GM12891 (cell line): ENCODE measurements around the gene STARD5.

Experiments used
- DNase-seq: peaks from one replicate; pipeline ENCODE4 v3.0.0; 2011; ENCODE audit warnings: low spot score; ENCODE audit not compliant: insufficient read length
- FAIRE-seq: peaks from 2 replicates; lab custom pipeline; 2011; peaks lifted over from hg19 to GRCh38; lab: Jason Lieb, UNC
- PAX5 ChIP-seq: IDR thresholded peaks from 2 replicates; pipeline ENCODE4 v1.6.1; 2011; ENCODE audit warnings: low read length, moderate library complexity, mild to moderate bottlenecking; ENCODE audit not compliant: insufficient read depth, severe bottlenecking
- POLR2A ChIP-seq: IDR thresholded peaks from 2 replicates; pipeline ENCODE4 v1.6.1; 2011; ENCODE audit warnings: low read depth, low read length, control low read depth
- POLR2AphosphoS5 ChIP-seq: IDR thresholded peaks from 2 replicates; pipeline ENCODE4 v1.6.1; 2011; ENCODE audit warnings: low read depth, low read length, control low read depth
- POU2F2 ChIP-seq: IDR thresholded peaks from 2 replicates; pipeline ENCODE4 v1.6.1; 2011; ENCODE audit warnings: low read depth, mild to moderate bottlenecking, control low read depth, low read length, moderate library complexity
- SPI1 ChIP-seq: IDR thresholded peaks from 2 replicates; pipeline ENCODE4 v1.6.1; 2011; ENCODE audit warnings: low read depth, low read length, control low read depth
- TAF1 ChIP-seq: IDR thresholded peaks from 2 replicates; pipeline ENCODE4 v1.6.1; 2011; ENCODE audit warnings: low read depth, low read length, control low read depth

STARD5 gene

DNA sequence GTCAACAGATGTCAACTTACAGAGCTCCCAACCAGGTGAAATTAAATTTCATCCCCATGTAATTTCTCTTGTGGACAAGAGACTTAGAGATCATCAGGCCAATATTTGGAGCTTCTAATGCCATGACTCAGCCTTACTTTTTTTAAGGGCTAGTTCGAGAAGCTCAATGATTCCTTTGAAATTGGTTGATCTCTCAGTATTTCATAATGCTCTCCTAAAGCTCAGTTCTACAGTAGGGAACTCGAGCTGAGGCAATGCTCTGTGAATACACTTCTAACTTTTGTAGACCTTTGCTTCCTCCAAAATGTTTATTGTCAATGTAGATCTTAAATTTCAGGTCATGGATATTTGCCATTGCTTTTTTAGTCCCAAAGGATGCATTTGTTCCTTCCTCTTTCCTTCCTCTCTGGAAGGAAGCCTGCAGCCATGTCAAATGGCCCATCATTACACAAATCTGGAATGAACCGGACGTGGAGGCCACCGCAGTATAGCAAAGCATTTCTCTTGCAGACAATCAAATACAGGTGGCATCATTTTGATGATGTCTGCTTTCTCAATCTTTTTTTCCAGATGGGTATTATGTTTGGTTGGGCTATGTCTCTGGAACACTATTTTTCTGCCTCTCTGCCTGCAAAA, 28.3 kb downstream of the STARD5 start:
- DNase-seq (no peak), FAIRE-seq (peak; percentile 76)

DNA sequence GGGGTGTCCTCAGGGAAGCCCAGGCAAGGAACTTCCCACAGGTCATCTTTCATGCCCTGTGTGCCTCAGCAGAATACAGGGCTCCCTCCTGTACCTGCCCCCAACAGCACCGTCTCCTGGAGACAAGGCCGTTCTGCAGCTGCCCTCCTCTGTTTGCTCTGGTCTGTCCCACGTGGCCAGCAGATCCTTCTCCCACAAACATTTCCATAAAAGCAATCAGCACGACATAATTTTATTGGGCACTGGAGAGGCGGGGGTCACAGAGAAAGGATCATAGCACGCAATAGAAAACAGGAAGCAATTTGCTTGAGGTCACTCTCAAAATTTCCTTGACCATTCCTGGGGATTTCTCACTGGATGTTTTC, 29.4 kb downstream of the STARD5 start:
- TF ChIP-seq PAX5, result no peak
- no peak for TF ChIP-seq POU2F2
- no peak; the same call in 1 of the 2 replicates for TF ChIP-seq POLR2AphosphoS5
- no peak for TF ChIP-seq TAF1
- no peak for TF ChIP-seq SPI1
- no peak for TF ChIP-seq POLR2A
- no peak for FAIRE-seq
- no peak for DNase-seq

More for the DNA sequence above, 28.3 kb downstream of the STARD5 start:
- no peak for TF ChIP-seq POU2F2
- no peak for TF ChIP-seq POLR2A
- TF ChIP-seq SPI1, result no peak
- TF ChIP-seq PAX5, result no peak
- TF ChIP-seq POLR2AphosphoS5, result no peak
- TF ChIP-seq TAF1, result no peak

DNA sequence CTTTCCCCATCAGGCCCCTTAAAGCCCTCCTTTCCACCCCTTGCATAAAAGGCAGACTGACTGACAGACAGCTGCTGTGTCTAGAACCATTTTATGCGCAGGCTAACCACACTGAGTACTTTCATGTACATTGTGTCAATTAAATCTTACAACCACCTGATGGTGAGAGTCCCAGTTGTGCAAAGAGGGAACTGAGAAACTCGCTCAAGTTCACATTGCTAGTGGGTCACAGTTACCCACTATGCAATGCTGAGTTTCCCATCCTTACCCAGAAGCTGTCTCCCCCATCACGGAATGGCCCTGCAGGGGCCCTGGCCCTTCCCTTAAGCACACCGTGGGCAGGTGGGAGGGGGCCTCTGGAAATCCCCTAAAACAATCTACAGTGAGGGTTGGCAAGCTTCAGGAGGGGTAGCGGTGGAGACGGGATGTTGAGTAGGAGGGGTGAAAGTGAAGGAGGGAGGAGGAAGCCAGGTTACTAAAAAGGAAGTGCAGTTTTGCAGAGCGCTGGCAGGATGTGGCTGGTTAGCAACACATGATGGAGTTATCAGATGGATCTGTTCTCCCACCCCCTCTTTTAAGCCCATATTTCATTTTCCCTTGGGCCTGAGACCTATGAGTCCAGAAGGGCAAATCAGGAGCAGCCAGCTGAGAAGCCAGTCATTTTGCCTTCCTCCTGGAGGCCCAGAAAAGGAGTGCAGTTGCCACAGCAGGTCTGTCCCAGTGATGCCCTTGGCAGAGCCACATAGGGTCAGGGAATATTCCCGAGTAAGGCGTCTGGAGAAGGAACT, 30.0 kb downstream of the STARD5 start:
- peak; percentile 99 for FAIRE-seq
- DNase-seq, result peak; percentile 37

DNA sequence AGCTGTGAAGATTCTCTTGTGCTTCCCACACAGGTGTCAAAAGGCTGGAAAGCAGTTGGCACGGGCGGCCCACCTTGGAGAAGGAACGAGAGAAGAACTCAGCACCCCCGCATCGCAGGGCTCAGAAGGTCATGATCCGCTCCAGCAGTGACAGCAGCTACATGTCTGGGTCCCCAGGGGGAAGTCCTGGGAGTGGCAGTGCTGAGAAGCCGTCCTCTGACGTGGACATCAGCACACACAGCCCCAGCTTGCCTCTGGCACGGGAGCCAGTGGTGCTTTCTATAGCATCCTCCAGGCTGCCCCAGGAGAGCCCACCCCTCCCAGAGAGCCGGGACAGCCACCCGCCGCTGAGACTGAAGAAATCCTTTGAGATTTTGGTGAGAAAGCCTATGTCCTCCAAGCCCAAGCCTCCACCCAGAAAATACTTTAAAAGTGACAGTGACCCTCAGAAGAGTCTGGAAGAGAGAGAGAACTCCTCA, 31.4 kb downstream of the STARD5 start:
- peak; percentile 42; the same call in 1 of the 2 replicates for TF ChIP-seq POLR2AphosphoS5
- TF ChIP-seq PAX5, result no peak
- TF ChIP-seq POU2F2, result no peak
- peak; percentile 66 for TF ChIP-seq POLR2A
- TF ChIP-seq TAF1, result peak; percentile 57
- peak; percentile 65 for TF ChIP-seq SPI1
- peak; percentile 98 for FAIRE-seq
- no peak for DNase-seq

More for the DNA sequence above, 30.0 kb downstream of the STARD5 start:
- TF ChIP-seq POLR2A, result peak; percentile 83
- peak; percentile 64 for TF ChIP-seq TAF1
- TF ChIP-seq SPI1, result peak; percentile 96
- peak; percentile 88 for TF ChIP-seq POLR2AphosphoS5
- TF ChIP-seq PAX5, result no peak
- peak; percentile 91 for TF ChIP-seq POU2F2

DNA sequence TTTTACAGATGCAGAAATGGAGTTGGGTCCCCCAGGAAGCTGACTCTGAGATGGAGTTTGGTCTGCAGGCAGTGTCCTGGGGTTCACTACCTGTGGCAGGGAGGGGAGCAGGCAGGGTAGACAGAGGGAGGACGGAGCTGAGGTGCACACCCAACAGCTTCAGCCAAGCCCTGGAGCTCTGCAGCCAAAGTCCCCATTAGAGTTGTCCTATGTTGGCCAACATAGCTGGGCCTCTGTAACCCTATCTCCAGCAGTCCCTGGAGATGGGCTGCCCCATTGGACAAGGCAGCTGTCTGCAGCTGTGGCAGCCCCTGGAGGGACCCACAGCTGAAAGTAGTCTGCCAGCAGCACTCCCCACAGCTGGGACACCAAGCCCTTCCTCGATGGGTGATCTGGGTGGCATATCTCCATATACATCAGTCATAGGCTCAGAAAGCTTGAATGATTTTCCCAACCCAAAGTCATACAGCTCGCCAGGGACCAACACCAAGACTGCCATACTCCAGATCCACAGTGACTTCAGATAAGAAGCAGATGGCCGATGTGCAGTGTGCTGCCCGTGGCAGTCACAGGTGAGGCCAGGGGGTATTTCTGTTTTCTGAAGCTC, 31.9 kb downstream of the STARD5 start:
- FAIRE-seq, result peak; percentile 31
- TF ChIP-seq POLR2AphosphoS5 (no peak), PAX5 (no peak)

DNA sequence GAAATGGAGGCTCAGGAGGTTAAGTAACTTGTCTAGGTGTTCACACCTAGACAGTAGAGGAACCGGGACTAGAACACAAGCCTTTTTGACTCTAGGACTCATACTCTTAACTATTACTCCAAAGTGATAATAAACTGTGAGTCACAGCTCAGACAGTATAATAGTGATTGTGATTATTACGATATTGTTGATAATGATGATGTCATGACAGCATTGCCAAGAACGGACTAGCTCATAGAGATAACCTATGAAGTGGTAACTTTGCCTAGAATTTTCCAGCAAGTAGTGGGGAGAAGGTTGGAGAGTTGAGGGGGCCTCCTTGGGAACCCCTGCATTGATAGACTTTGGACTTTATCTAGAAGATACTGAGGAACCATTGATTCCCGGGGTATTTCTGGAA, 34.0 kb downstream of the STARD5 start:
- no peak for FAIRE-seq
- TF ChIP-seq POLR2AphosphoS5 (no peak), PAX5 (no peak), POLR2A (no peak), POU2F2 (no peak), SPI1 (no peak), TAF1 (no peak)
- DNase-seq, result no peak

More for the DNA sequence above, 31.9 kb downstream of the STARD5 start:
- no peak for DNase-seq

DNA sequence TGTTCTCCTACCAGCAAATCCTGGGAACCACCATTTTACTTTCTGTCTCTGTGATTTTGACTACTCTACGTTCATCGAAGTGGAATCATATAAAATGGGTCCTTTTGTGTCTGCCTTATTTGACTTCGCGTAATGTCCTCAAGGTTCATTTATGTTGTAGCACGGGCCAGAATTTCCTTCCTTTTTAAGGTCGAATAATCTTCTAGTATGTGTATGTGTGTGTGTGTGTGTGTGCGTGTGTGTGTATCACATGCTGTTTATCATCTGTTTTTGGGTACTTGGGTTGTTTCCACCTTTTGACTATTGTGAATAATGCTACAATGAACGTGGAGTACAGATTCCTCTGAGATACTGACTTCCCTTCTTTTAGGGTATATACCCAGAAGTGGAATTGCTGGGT, 35.3 kb downstream of the STARD5 start:
- no peak for TF ChIP-seq TAF1
- TF ChIP-seq POLR2A, result no peak
- TF ChIP-seq POLR2AphosphoS5, result no peak
- no peak for TF ChIP-seq SPI1
- no peak for TF ChIP-seq PAX5
- TF ChIP-seq POU2F2, result no peak
- no peak for DNase-seq
- FAIRE-seq, result peak; percentile 72

DNA sequence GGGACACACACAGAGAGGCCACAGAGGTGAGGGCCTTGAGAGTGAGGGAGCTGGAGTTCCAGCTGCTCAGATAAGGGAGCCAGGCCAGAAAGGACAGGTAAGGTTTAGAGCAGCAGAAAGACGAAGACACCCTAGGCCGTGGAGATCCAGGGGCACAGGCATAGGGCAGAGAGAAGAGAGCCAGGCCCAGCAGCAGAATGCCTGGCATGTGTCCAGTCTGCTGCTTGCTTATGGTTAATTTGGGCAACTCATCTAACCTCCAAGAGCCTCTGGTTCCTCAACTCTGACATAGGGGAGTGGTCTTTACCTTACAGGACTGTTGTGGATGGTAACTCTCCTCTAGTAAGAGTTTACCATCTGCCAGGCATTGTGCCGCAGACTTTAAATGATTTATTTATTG, 35.9 kb downstream of the STARD5 start:
- DNase-seq (no peak), FAIRE-seq (no peak)
- TF ChIP-seq POLR2AphosphoS5, result no peak
- TF ChIP-seq PAX5, result no peak
- TF ChIP-seq TAF1, result no peak
- TF ChIP-seq POLR2A, result no peak
- TF ChIP-seq POU2F2, result no peak
- TF ChIP-seq SPI1, result no peak

DNA sequence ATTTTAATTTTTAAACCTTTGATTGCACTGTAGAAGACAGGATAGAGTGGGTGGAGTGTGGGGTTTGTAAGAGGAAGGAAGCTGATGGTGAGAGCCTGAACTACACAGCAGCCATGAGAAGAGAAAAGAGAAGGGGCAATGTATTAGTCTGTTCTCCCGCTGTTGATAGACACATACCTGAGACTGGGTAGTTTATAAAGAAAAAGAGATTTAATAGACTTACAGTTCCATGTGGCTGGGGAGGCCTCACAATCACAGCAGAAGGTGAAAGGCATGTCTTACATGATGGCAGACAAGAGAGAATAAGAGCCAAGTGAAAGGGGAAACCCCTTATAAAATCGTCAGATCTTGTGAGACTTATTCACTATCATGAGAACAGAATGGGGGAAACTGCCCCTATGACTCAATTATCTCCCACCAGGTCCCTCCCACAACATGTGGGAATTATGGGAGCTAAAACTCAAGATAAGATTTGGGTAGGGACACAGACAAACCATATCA, 37.3 kb downstream of the STARD5 start:
- no peak for TF ChIP-seq POLR2A
- TF ChIP-seq POU2F2, result no peak
- TF ChIP-seq TAF1, result no peak
- TF ChIP-seq POLR2AphosphoS5, result no peak
- TF ChIP-seq PAX5, result no peak
- TF ChIP-seq SPI1, result peak; percentile 38; the same call in 1 of the 2 replicates
- no peak for FAIRE-seq
- DNase-seq, result no peak

DNA sequence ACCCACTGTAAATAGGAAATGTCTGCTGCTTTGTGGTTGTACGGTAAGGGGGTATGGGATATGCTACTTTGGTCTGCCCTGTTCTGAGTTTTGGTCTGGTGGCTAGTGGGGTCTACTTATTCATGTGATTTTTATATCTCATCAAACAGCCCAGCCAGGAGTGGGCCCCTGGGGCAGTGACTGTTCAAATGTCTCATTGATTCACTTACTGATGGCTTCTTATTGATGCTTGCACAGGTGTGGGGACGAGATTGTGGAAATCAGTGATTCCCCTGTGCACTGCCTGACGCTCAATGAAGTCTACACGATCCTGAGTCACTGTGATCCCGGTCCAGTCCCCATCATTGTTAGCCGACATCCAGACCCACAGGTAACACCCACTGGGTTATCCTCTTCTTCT, 38.5 kb downstream of the STARD5 start:
- TF ChIP-seq TAF1 (no peak), POU2F2 (no peak), POLR2AphosphoS5 (no peak), PAX5 (no peak), SPI1 (no peak), POLR2A (no peak)
- FAIRE-seq (peak; percentile 83), DNase-seq (no peak)
